Astrocyte of the cerebellum (primary cell): Measurements from ENCODE around the gene VAV1.

Experiments
- DNase-seq: peaks from one replicate; pipeline ENCODE4 v3.0.0-alpha.2; 2011; ENCODE audit warnings: low read depth
- H3K4me3 ChIP-seq: 2 replicates; pipeline ENCODE4 v1.5.1; 2011; ENCODE audit warnings: mild to moderate bottlenecking, low read depth, low read length, moderate library complexity
- in situ Hi-C: cut with HindIII; loops from 2 replicates; pipeline ENCODE4 v1.10.0; 2017; ENCODE audit warnings: low sequenced_read_pairs
- TF ChIP-seq, protein P1 (sequence below): IDR thresholded peaks from 2 replicates; pipeline ENCODE4 v1.5.1; 2012; ENCODE audit warnings: low read length, low read depth, moderate library complexity, mild to moderate bottlenecking; ENCODE audit errors: missing control alignments

VAV1 gene

DNA sequence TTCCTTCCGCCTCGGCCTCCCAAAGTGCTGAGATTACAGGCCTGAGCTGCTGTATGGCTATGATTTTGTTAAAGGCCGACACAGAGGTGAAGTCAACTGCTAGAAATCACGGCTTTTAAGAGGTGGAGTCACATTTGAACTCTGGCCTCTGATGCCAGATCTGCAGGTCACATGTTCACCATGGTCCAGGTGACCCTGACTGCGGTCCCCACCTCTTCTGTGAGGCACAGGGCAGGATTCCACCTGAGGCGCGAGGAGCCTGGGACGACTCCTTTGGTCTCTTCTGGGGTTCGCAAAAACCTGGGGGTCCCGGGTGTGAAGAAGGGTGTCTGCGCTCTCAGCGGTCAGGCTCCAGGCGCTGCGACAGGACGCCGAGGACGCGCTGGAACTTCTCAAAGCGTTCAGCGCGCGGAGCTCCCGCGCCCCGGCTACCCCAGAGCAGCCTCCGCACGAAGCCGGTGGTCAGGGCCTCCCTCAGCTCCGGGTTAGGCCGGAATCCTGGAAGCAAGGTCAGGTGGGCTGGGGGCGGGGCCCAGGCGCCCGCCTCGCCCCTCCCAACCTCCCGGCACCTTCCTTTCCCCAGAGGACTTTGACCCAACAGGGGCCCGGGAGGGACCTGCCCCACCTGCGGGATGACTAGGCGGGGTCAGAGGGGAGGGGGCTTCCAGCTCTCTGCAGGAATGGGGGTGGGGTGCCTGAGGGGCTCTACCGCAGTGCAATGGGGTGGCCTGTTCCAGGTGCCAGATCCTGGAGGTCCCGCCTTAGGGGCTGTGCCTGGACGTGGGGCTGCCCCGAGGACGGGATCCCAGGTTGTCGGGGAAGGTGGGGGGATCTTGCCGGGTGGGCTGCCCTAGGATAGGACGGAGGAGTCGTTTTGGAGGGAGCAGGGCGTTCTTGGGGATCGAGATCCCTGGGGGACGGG, 20.0 kb upstream of the VAV1 start:
- in situ Hi-C loops: no loop called here
- TF ChIP-seq, protein P1, sequence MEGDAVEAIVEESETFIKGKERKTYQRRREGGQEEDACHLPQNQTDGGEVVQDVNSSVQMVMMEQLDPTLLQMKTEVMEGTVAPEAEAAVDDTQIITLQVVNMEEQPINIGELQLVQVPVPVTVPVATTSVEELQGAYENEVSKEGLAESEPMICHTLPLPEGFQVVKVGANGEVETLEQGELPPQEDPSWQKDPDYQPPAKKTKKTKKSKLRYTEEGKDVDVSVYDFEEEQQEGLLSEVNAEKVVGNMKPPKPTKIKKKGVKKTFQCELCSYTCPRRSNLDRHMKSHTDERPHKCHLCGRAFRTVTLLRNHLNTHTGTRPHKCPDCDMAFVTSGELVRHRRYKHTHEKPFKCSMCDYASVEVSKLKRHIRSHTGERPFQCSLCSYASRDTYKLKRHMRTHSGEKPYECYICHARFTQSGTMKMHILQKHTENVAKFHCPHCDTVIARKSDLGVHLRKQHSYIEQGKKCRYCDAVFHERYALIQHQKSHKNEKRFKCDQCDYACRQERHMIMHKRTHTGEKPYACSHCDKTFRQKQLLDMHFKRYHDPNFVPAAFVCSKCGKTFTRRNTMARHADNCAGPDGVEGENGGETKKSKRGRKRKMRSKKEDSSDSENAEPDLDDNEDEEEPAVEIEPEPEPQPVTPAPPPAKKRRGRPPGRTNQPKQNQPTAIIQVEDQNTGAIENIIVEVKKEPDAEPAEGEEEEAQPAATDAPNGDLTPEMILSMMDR: no peak
- peak overlapping the region; percentile 39 for H3K4me3 ChIP-seq
- DNase-seq: no peak

GRCh38 chr19:6753178-6754031, 19.1 kb upstream of the VAV1 start:
- TF ChIP-seq, protein P1: peak; percentile 40
- peak overlapping the region; percentile 39 for H3K4me3 ChIP-seq
- no peak for DNase-seq
- in situ Hi-C loops: no loop called here

- in situ Hi-C loops: no loop called here
- TF ChIP-seq, protein P1: no peak
- H3K4me3 ChIP-seq: no peak overlapping the region
Measured at GRCh38 chr19:6754136-6754535, 18.4 kb upstream of the VAV1 start.

DNA sequence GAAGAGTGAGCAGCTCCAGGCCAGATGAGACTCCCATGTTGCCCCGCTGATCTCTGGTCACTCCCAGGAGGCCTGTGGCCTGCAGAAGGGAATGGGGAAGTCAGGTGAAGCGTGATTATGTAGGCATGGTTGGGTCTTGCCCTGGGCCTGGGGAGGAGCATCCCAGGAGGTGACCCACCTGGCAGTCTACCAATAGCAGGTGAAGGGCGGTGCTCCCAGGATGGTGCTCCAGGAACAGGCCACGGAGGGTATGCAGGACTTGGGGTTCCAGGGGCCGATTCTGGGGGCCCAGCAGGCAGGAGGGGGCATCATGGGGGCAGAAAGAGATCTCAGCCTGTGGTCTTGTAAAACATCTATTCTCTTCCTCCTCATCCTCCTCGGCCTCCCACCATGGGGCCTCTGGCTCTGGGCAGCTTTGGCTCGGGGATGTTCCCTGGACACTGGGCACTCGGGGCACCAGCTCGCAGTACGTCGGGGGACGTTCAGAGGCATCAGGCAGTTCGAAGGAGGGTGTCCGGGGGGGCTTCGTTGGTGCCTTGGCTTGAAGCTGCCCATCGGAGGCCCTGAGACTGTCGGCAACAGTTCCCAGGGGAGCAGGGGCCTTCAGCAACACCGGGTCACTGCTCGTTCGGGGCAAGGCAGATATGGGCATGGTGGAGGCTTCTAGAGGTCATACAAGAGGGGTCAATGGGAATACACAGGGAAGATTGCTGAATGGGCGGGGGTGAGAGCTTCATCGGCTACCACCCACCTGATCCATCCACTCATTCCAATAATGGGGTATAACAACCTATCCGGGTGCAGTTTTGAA, 17.6 kb upstream of the VAV1 start:
- in situ Hi-C loops: no loop called here
- no peak for DNase-seq
- TF ChIP-seq, protein P1: no peak
- no peak overlapping the region for H3K4me3 ChIP-seq

More at GRCh38 chr19:6754136-6754535, 18.4 kb upstream of the VAV1 start:
- no peak for DNase-seq

- no peak overlapping the region for H3K4me3 ChIP-seq
- TF ChIP-seq, protein P1: no peak
- DNase-seq: no peak
- in situ Hi-C loops: no loop called here
Measured at GRCh38 chr19:6760606-6761005, 11.9 kb upstream of the VAV1 start.
